ENCODE data around the gene CD79B.

CD79B gene

GRCh38 chr17:63961355-63962212, 29.5 kb upstream of the CD79B start:
- DNase-seq (ENCODE audit: low read depth): peak; percentile 66
- no peak overlapping the region for H3K4me3 ChIP-seq (ENCODE audit: low read length)
- TF ChIP-seq CTCF (IDR thresholded peaks at IDR 0.05; ENCODE audit: insufficient read depth, low read depth, low read length, missing control alignments): no peak

DNA sequence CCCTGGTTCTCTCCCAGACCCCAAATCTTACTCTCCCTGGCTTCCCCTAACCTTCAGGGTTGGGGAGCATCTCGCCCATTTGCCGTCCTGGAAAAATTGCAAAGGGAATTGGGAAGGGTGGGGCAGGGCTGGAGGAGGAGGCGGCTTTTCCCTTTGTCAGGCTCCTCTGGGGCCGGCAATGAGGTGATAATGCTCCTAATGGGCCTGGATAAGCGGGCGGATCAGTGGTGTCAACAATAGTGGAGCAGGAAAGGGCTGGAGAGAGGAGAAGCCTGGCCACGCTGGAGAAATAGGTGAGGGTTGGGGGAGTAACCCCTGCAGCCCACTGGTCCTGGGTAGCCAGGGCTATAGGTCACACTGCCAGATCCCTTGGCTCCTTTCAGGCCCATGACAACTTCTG, 28.3 kb upstream of the CD79B start:
- no peak for TF ChIP-seq CTCF (IDR thresholded peaks at IDR 0.05; ENCODE audit: insufficient read depth, low read depth, low read length, missing control alignments)
- DNase-seq (ENCODE audit: low read depth): no peak
- no peak overlapping the region for H3K4me3 ChIP-seq (ENCODE audit: low read length)

DNA sequence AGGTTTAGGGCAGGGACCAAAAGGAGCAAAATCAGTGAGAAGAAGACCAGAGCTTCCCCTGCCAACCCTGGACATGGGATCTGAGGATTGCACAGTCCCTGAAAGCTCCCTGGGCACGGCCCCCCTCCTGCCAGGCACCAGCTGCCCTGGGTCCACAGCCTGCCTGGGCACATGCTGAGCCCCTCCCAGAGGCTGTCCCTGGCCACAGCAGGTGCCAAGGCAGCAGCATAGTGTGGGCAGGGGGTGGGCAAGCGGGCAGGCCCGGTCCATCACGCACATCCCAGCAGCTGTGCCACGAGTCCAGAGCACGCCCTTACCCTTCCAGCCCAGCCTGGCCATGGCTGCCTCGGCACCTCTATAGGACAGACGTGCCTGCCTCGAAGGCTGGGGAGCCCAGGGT, 27.9 kb upstream of the CD79B start:
- H3K4me3 ChIP-seq (ENCODE audit: low read length): no peak overlapping the region
- no peak for TF ChIP-seq CTCF (IDR thresholded peaks at IDR 0.05; ENCODE audit: insufficient read depth, low read depth, low read length, missing control alignments)
- no peak for DNase-seq (ENCODE audit: low read depth)

DNA sequence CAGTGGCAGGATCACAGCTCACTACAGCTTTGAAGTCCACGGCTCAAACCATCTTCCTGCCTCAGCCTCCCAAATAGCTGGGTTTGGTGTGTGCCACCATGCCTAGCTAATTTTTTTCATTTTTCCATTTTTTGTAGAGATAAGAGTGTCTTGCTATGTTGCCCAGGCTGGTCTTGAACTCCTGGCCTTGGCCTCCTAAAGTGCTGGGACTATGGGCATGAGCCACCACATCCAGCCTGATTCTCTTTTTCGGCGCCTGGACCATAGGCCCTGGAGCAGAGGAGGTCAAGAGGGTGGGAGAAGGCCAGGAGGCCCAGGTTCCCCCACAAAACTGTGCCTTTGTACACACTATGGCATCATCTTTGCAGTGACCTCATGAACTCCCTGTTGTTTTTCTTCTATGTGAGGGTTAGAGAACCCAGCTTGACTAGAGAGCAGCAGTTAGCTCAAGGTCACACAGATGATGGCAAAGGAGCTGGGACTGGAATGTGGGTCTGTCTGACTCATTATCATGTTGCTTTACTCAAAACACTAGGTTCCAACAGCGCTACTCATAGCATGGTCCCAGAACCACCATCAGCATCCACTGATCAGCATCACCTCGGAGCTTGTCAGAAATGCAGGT, 24.3 kb upstream of the CD79B start:
- DNase-seq (ENCODE audit: low read depth): no peak
- H3K4me3 ChIP-seq (ENCODE audit: low read length): no peak overlapping the region
- no peak for TF ChIP-seq CTCF (IDR thresholded peaks at IDR 0.05; ENCODE audit: insufficient read depth, low read depth, low read length, missing control alignments)

GRCh38 chr17:63955791-63956190, 23.7 kb upstream of the CD79B start:
- DNase-seq (ENCODE audit: low read depth): no peak
- H3K4me3 ChIP-seq (ENCODE audit: low read length): no peak overlapping the region
- TF ChIP-seq CTCF (IDR thresholded peaks at IDR 0.05; ENCODE audit: insufficient read depth, low read depth, low read length, missing control alignments): no peak

GRCh38 chr17:63955232-63955631, 23.1 kb upstream of the CD79B start:
- TF ChIP-seq CTCF (IDR thresholded peaks at IDR 0.05; ENCODE audit: insufficient read depth, low read depth, low read length, missing control alignments): no peak
- H3K4me3 ChIP-seq (ENCODE audit: low read length): no peak overlapping the region
- no peak for DNase-seq (ENCODE audit: low read depth)

Measured in epithelial cell of esophagus (primary cell).